Activated B cell treated with CpG ODN at 0.5 μM for 24 hours (primary cell): ENCODE measurements around the gene TEX44. TPM values are rescaled to one million over a fixed set of nuclear protein-coding genes. Genes with fewer than 3 reads are reported as not detected.

Experiments used
- ATAC-seq: fragments of 200-7000 bp; cut with Tn5 transposase; one replicate; pipeline ENCODE4 v1.10.0; 2021; ENCODE audit warnings: low read depth, mild to moderate bottlenecking, moderate library complexity
- CTCF ChIA-PET: fragments of 350-600 bp; sonication (Branson Sonifier 250); formaldehyde crosslinking; loops from one replicate; lab custom pipeline; 2021; ENCODE audit warnings: antibody characterized with exemption; lab: Charles Lee
- POLR2A ChIA-PET: fragments of 350-600 bp; sonication (Branson Sonifier 250); formaldehyde crosslinking; loops from one replicate; lab custom pipeline; 2021; ENCODE audit warnings: antibody characterized with exemption; lab: Charles Lee
- DNase-seq: peaks from one replicate; pipeline ENCODE4 v3.0.0; 2022
- H3K27ac Mint-ChIP-seq: one replicate; pipeline ENCODE4 v1.8.0; 2020; ENCODE audit warnings: mixed read lengths
- H3K27me3 Mint-ChIP-seq: one replicate; pipeline ENCODE4 v1.8.0; 2021; ENCODE audit warnings: mixed read lengths
- H3K36me3 Mint-ChIP-seq: one replicate; pipeline ENCODE4 v1.8.0; 2021; ENCODE audit warnings: low read depth, mixed read lengths
- H3K4me1 Mint-ChIP-seq: one replicate; pipeline ENCODE4 v1.8.0; 2021; ENCODE audit warnings: mixed read lengths
- H3K4me3 Mint-ChIP-seq: one replicate; pipeline ENCODE4 v1.8.0; 2020; ENCODE audit warnings: mild to moderate bottlenecking, mixed read lengths
- H3K9me3 Mint-ChIP-seq: one replicate; pipeline ENCODE4 v1.8.0; 2020; ENCODE audit warnings: mixed read lengths
- intact Hi-C: fragments of 100-400 bp; cut with micrococcal nuclease; formaldehyde crosslinking; loops from one replicate; pipeline ENCODE4 v1.15.1; 2024
- total RNA-seq: library from RNA; stranded (reverse); gene quantifications from 2 replicates; pipeline ENCODE4 v1.2.3, GENCODE V29; 2022
- TF ChIP-seq, protein P1 (sequence below): fragments of 200-600 bp; IDR thresholded peaks from one replicate; pipeline ENCODE4 v1.8.0; 2022; ENCODE audit warnings: antibody characterized with exemption, mild to moderate bottlenecking

TEX44 gene
- total RNA-seq, 1 donor from 2014 or later = not detected

DNA sequence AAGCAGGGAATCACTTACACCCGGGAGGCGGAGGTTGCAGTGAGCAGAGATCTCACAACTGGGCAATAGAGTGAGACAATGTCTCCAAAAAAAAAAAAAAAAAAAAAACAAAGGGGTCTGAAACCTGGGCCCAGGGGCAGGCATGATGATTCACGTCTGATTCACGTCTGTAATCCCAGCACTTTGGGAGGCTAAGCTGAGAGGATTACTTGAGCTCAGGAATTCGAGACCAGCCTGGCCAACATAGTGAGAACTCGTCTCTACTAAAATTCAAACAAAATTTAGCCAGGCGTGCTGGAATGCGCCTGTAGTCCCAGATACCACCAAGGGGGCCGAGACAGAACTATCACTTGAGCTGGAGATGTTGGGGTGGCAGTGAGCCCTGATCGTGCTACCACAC lies 30.3 kb downstream of the TEX44 start:
- ATAC-seq (no peak), DNase-seq (no peak)
- ChIA-PET POLR2A (interaction anchor here (0.6 to 2.2 kb wide), 5 partner anchors 8 to 49 kb away, joined by 3 to 7 read pairs (median 4); no protein-coding TSS in a partner anchor), CTCF (no interaction called here)
- Mint-ChIP-seq H3K4me3 (no peak overlapping the region), H3K36me3 (no peaks in the 10 kb centered on the region), H3K4me1 (no peaks in the 10 kb centered on the region), H3K27ac (no peak overlapping the region), H3K9me3 (no peaks in the 10 kb centered on the region), H3K27me3 (no peaks in the 10 kb centered on the region)
- TF ChIP-seq, protein P1, sequence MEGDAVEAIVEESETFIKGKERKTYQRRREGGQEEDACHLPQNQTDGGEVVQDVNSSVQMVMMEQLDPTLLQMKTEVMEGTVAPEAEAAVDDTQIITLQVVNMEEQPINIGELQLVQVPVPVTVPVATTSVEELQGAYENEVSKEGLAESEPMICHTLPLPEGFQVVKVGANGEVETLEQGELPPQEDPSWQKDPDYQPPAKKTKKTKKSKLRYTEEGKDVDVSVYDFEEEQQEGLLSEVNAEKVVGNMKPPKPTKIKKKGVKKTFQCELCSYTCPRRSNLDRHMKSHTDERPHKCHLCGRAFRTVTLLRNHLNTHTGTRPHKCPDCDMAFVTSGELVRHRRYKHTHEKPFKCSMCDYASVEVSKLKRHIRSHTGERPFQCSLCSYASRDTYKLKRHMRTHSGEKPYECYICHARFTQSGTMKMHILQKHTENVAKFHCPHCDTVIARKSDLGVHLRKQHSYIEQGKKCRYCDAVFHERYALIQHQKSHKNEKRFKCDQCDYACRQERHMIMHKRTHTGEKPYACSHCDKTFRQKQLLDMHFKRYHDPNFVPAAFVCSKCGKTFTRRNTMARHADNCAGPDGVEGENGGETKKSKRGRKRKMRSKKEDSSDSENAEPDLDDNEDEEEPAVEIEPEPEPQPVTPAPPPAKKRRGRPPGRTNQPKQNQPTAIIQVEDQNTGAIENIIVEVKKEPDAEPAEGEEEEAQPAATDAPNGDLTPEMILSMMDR = no peak
- intact Hi-C loops = no loop called here

DNA sequence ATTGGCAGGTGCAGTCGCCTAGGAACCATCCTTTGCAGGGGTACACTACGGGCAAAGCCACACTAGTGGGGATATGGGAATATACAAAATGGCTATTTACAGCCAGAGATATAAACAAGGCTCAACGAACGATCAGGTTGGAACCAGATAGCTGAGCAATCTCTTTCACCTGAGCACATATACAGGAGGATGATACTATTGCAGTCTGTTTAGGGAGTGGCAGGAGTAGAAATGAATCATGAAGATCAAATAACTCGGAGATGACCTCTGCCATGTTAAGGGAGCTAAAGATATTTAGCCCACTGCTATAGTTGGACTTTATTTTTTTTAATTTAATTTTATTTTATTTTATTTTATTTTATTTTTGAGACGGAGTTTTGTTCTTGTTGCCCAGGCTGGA lies 33.8 kb downstream of the TEX44 start:
- no peak overlapping the region for H3K27ac Mint-ChIP-seq
- no peaks in the 10 kb centered on the region for H3K27me3 Mint-ChIP-seq
- no peak for ATAC-seq
- H3K36me3 Mint-ChIP-seq = no peaks in the 10 kb centered on the region
- TF ChIP-seq, protein P1 = no peak
- CTCF ChIA-PET = interaction anchor here (1.3 kb wide), 1 partner anchor 25 kb away, joined by 3 read pairs; no protein-coding TSS in a partner anchor
- POLR2A ChIA-PET = interaction anchor here (0.6 to 1.2 kb wide), 2 partner anchors 14 to 46 kb away, joined by 3 to 4 read pairs; no protein-coding TSS in a partner anchor
- intact Hi-C loops = no loop called here
- no peak overlapping the region for H3K4me3 Mint-ChIP-seq
- peaks cover 2% of the 10 kb centered on the region for H3K4me1 Mint-ChIP-seq
- H3K9me3 Mint-ChIP-seq = no peaks in the 10 kb centered on the region
- no peak for DNase-seq

- ChIA-PET CTCF (interaction anchor here (0.6 to 1.3 kb wide), 3 partner anchors 26 to 63 kb away, joined by 3 to 4 read pairs (median 3); no protein-coding TSS in a partner anchor), POLR2A (interaction anchor here (0.6 to 1.9 kb wide), 5 partner anchors 9 to 45 kb away, joined by 4 to 6 read pairs (median 5); no protein-coding TSS in a partner anchor)
- Mint-ChIP-seq H3K36me3 (no peaks in the 10 kb centered on the region), H3K27ac (no peak overlapping the region), H3K9me3 (no peaks in the 10 kb centered on the region), H3K4me1 (peaks cover 2% of the 10 kb centered on the region), H3K27me3 (no peaks in the 10 kb centered on the region), H3K4me3 (no peak overlapping the region)
- TF ChIP-seq, protein P1 = no peak
- ATAC-seq (no peak), DNase-seq (no peak)
- intact Hi-C loops = no loop called here
Observed at GRCh38 chr2:231627384-231628120, 34.9 kb downstream of the TEX44 start.

DNA sequence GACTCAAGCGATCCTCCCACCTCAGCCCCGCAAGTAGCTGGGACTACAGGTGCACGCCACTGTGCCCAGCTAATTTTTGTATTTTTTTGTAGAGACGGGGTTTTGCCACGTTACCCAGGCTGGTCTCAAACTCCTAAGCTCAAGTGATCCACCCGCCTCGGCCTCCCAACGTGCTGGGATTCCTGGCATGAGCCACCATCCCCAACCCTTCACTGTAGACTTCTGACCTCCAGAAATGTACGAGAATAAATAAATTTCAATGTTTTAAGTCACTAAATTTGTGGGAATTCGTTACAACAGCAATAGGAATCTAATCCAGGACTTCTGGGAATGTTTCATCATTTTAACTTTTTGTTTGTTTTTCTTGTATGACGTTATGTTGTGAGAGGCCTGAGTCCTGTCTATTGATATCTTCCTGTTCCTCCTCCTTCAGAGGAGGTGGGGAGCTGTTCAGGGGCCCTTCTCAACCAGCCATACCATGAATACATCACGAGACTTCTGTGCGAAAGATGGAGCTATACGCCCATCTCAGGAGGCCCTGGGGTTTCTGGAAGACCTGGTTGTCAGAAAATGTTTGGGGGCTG lies 40.0 kb downstream of the TEX44 start:
- H3K4me1 Mint-ChIP-seq = peaks cover 2% of the 10 kb centered on the region
- H3K27me3 Mint-ChIP-seq = no peaks in the 10 kb centered on the region
- no peaks in the 10 kb centered on the region for H3K9me3 Mint-ChIP-seq
- no peak overlapping the region for H3K27ac Mint-ChIP-seq
- no peaks in the 10 kb centered on the region for H3K36me3 Mint-ChIP-seq
- ChIA-PET POLR2A (interaction anchor here (1.3 kb wide), 1 partner anchor 43 kb away, joined by 4 read pairs; no protein-coding TSS in a partner anchor), CTCF (interaction anchor here (0.9 kb wide), 1 partner anchor 15 kb away, joined by 3 read pairs; no protein-coding TSS in a partner anchor)
- intact Hi-C loops = no loop called here
- DNase-seq (no peak), ATAC-seq (no peak)
- H3K4me3 Mint-ChIP-seq = no peak overlapping the region
- TF ChIP-seq, protein P1 = no peak
